Heart left ventricle (tissue), 13 donors: ENCODE results near the gene XXYLT1.

Source experiments
- CTCF ChIP-seq, 12 donors: fragments of 200-600 bp; sonication (generic) in 4 of 12; IDR thresholded peaks; one replicate each; pipeline versions ENCODE4 v1.5.0 to v1.8.0; 2018 to 2022; ENCODE audit warnings: antibody characterized with exemption in 12 of 12, mild to moderate bottlenecking in 5 of 12
- POLR2A ChIP-seq, 2 donors: fragments of 450-650 bp; IDR thresholded peaks; one replicate each; pipeline ENCODE4 v1.6.1; 2017; ENCODE audit warnings: antibody characterized with exemption in 2 of 2, mild to moderate bottlenecking in 2 of 2, moderate library complexity in 2 of 2
- donor health status: ischemic (EF 13 %, LVEDD 7.1; RV severe dilation, severe dysfunction).
- donor health status: DM: no; HTN: yes; CAD: no.
- donor health status: DM: no; HTN: no; CAD: no.
- donor health status: ischemic (EF 25% LVEDD 6.9; RV normal size, moderate dysfunction).
- donor health status: ischemic (EF 25% LVEDD 5.7; RV mildly dilated, moderate dysfunction).
- donor health status: ischemic (EF 35%, LVEDD 5.7; RV mildly dilated, moderate dysfunction).
- donor health status: nonischemic (EF 11% LVEDD 7.7; RV severe dilation, severe dysfunction).
- donor health status: DM: yes; HTN: yes; CAD: no.
- donor health status: PGD.
- donor health status: ischemic (EF 29% LVEDD 5.4; RV normal size, mild dysfunction).
- donor health status: nonischemic (EF 23%, LVEDD 6.1; RV moderate dilation, normal function).

- no peak for TF ChIP-seq CTCF (IDR thresholded peaks at IDR 0.05)
- TF ChIP-seq POLR2A (IDR thresholded peaks at IDR 0.05): no peak
These were observed 76.3 kb downstream of the XXYLT1 start for GRCh38 chr3:195194559-195195206.
